Germinal center (tissue), 1 donor: ENCODE data around the gene NPDC1.
A peak's percentile ranks its signal among the peaks of the same experiment; 100 is the strongest.
"Not testable (repeated sequence)": the region's sequence is repeated elsewhere in the genome, so short reads cannot be mapped to it uniquely, and the experiment has no call there.

Experiments
- DNase-seq: peaks from one replicate; pipeline ENCODE4 v3.0.0; 2012; ENCODE audit warnings: mixed read lengths, low spot score

NPDC1 gene

GRCh38 chr9:137011156-137011555 is 34.8 kb downstream of the NPDC1 start:
- no peak for DNase-seq

GRCh38 chr9:137009938-137010732 is 35.8 kb downstream of the NPDC1 start:
- DNase-seq = no peak

GRCh38 chr9:137009217-137009616 is 36.8 kb downstream of the NPDC1 start:
- no peak for DNase-seq

GRCh38 chr9:137008312-137008711 is 37.7 kb downstream of the NPDC1 start:
- no peak for DNase-seq

- DNase-seq = no peak
Measured at GRCh38 chr9:137007816-137008270, 38.1 kb downstream of the NPDC1 start.

DNA sequence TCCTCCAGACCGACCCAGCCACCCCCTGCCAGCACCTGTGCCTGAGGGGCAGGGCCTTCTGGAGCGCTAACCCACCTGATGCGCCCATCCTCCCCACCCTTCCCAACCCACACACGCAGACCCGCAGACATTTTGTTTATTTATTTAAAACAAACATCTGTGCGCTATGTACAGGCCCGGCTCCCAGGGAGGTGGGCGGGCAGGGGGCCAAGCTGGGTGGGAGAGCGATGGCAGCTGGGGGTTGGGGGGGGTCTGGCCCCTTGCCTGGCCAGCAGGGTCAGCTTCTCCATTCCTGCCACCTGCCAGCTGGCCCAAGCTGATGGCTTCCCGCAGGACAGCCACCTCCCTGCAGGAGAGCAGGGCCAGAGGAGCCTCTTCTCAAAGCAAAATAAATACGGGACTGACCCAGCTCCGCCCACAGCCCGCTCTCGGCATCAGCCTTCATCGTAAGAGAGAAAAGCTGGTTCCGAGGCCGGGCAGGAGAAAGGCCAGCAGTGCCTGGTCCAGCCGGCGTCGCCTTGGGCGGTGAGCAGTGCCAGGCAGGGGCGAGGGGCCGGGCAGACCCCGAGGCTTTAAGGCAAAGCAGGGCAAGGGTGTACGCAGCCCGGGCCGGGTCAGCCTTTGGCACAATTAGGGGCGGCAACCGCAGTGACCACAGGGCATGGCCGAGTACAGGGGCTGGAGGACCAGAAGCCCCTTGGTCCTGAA is 38.7 kb downstream of the NPDC1 start:
- no peak for DNase-seq

DNA sequence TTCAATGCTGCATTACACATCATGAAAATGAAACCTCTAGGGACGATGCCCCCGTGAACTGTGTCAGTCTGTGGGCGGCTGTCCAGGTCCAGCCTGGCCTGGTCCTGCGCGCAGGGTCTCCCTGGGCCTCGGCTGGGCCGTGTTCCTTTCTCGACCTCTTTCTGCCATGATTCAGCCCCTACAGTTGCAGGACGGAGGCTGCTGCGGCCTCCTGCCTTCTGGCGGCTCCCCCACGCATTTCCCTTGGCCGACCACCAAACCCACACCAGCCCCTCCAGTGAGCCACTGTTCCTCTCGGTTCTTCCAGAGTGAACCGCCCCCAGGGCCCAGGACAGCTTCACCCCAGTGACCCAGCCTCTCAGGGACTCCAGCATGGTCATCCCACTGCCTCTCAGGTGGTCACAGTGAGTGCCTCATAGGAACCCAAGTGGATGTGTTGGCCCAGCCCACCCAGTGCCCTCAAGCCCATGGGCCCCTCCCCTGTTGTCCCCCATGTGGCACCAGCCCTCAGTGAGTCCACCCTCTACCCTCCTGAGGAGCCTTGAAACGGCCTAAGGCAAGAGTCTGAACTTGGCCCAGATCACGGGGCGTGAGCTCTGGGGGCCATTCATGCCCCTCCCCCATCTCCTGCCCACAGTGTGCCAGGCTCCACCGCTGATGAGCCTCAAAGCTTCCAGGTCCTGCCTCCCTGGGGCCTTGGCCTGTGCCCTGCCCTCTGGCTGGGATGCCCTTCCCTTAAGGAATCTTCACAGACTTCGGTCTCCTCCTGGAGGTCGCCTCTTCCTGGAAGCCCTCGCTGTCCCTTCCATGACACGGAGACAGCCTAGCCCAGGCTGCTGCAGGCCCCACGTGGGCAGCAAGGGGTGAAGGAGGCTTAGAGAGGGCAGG is 39.6 kb downstream of the NPDC1 start:
- DNase-seq = no peak

DNA sequence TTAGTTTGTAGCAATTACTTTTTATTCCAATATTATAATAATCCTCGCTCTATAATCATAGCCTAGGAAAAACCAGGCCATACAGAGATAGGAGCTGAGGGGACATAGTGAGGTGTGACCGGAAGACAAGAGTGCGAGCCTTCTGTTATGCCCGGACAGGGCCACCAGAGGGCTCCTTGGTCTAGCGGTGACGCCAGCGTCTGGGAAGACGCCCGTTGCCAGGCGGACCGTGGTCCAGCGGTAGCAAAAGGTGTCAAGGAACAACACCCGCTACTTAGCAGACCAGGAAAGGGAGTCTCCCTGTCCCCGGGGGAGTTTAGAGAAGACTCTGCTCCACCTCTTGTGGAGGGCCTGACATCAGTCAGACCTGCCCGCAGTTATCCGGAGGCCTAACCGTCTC is 41.7 kb downstream of the NPDC1 start:
- DNase-seq = not testable (repeated sequence)

GRCh38 chr9:137002646-137003041 is 43.3 kb downstream of the NPDC1 start:
- no peak for DNase-seq

DNA sequence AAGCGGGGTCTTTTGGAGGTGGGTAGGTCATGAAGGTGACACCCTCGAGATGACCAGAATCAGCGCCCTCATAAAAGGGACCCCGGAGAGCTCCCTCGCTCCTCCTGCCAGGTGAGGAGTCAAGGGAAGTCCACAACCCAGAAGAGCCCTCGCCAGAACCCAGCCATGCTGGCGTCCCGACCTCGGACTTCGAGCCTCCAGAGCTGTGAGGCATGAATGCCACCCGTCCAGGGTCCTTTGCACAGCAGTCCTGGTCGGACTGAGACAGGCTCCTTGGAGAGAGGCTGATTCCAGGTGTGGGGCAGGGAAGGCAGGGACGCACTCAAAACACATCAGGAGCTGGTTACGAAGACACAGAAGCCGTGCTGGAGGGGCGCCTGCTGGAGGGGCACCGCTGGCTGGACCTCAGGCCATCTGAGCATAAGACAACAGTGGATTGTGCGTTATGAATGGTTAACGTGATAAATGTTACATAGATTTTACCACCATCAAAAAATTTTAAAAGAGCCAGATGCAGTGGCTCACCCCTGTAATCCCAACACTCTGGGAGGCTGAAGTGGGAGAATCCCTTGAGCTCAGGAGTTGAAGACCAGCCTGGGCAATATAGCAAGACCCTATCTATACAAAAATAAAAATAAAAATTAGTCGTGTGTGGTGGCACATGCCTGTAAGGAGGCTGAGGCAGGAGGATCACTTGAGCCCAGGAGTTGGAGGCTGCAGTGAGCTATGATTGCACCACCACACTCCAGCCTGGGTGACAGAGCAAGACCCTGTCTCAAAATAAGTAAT is 43.9 kb downstream of the NPDC1 start:
- DNase-seq = no peak

- DNase-seq = peak; percentile 54
Measured at GRCh38 chr9:137000177-137000930, 45.6 kb downstream of the NPDC1 start.

DNA sequence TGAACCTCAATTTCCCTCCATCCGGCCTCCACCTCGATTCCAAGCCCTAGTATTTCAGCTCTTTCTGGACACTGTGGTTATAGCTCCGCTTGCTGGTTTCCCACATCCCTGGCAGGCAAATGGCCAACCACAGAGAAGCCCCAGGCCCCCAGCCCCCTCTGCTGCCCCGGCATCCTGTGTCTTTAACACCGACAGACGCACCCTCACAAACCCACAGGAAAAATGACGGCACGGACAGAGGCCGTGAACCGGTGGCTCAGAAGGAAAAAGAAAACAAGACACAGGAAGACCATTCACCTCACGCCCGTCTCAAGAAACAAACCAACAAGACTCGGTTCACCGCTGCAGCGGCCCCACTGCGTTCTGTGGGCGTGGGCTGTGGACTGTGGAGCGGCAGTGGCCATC is 48.1 kb downstream of the NPDC1 start:
- no peak for DNase-seq

DNA sequence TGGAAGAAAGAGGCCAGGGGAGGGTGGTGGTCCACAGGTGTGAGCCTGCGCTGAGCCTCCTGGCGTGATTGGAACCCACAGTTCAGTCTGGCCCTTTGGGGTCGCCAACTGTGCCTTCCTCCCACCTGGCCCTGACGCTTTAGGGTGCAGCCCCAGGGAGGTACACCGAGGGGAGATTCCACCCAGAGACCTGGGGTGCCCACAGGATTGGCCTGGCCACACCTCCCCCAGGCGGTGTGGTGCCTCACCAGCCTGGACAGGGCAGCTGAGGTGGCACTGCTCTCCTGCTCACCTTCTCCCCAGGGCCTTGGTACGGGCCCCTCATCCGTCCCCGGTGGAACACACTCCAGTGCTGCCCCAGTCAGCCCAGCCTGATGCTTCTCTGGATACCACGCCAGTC is 48.6 kb downstream of the NPDC1 start:
- no peak for DNase-seq

GRCh38 chr9:136996361-136997292 is 49.4 kb downstream of the NPDC1 start, which contains the start of gene CLIC3:
Gene CLIC3, minus strand, starts transcription at chr9:136996568. Its CDS starts 25 bp downstream, at chr9:136996543.
- no peak for DNase-seq

- no peak for DNase-seq
Measured at GRCh38 chr9:136995772-136996311, 50.1 kb downstream of the NPDC1 start.

DNA sequence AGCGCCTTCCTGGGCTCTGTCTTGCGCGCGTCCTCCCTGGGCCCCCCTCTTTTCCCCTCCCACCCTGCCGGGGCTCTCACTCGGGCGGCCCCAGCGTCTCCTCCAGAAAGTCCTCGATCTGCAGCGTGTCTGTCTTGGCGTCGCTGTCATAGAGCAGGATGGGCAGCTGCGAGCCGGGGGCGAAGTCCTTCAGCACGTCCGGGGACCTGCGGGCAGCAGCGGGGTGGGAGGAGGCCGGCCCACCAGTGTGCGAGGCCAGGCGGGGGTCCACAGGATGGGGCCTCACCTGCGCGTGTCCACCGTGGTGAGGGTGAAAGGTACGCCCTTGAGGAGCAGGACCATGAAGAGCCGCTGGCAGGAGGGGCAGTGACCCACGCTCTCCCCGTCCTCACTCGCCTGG is 50.6 kb downstream of the NPDC1 start:
- no peak for DNase-seq

- no peak for DNase-seq
Measured at GRCh38 chr9:136994888-136995230, 51.1 kb downstream of the NPDC1 start.

DNA sequence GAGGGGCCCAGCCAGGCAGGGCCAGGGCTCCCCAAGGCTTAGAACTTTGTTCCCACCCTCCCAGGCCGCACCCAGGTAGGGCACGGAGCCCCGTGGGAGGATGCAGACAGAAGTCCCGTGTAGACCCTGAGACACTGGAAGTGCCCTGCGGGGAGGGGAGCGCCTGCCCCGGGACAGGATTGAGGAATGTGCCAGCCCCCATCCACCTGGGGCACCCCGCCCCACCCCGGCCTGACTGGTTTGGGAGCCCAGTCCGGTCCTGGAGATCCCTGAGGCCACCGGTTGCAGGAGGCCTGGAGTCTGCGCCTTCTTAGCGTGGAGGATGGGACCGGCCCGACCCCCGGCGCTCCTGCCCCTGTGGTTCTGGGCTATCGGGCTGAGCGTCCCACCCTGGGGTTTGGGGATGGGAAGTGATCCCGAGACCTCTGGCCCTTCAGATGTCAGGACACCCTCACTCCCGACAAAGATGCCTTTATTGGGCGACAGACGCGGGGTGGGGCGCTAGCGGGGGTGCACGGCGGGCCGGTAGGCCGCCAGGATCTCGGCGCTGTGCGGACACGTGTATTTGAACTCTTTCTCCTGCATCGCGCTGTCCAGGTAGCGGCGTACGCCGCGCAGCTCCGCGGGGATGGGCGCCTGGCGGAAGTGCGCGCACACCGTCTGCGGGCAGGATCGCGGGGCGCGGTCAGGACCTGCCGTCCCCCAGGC is 51.6 kb downstream of the NPDC1 start:
- DNase-seq = no peak
